ENCODE results near the gene ZNF407.

Gene ZNF407

DNA sequence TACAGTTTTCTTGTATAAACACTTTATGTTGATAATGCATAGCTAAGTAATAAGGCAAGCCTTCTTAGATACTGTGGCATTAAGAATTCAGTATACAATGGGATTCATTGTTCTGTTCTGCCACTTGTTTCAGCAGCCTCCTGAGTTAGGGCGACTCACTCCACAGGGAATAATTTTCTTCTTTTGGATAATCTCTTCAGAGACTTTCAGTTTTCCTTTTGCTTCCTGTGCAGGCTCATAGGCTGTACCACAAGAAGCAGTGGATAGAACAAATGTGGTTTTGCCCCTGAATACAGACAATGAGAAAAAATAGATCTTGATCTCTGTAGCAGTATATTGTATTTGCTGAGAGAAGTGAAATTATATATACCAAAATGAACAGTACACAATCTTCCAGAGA lies 298.0 kb downstream of the ZNF407 start:
- no peak overlapping the region for H3K4me3 ChIP-seq (ENCODE audit: low read depth in 1 of 2, low read length in 2 of 2)
- H3K4me2 ChIP-seq (ENCODE audit: insufficient read depth, low read length), result no peak overlapping the region
- H4K20me1 ChIP-seq (ENCODE audit: insufficient read depth, low read length), result no peaks in the 10 kb centered on the region
- H3K27me3 ChIP-seq (ENCODE audit: insufficient read depth, low read length, poor library complexity), result no peaks in the 10 kb centered on the region
- H3K27ac ChIP-seq (ENCODE audit: low read length), result no peak overlapping the region
- no peak overlapping the region for H2AFZ ChIP-seq (ENCODE audit: low read depth, low read length)
- H3K4me1 ChIP-seq (ENCODE audit: insufficient read depth, low read length), result no peaks in the 10 kb centered on the region
- TF ChIP-seq, protein P1, sequence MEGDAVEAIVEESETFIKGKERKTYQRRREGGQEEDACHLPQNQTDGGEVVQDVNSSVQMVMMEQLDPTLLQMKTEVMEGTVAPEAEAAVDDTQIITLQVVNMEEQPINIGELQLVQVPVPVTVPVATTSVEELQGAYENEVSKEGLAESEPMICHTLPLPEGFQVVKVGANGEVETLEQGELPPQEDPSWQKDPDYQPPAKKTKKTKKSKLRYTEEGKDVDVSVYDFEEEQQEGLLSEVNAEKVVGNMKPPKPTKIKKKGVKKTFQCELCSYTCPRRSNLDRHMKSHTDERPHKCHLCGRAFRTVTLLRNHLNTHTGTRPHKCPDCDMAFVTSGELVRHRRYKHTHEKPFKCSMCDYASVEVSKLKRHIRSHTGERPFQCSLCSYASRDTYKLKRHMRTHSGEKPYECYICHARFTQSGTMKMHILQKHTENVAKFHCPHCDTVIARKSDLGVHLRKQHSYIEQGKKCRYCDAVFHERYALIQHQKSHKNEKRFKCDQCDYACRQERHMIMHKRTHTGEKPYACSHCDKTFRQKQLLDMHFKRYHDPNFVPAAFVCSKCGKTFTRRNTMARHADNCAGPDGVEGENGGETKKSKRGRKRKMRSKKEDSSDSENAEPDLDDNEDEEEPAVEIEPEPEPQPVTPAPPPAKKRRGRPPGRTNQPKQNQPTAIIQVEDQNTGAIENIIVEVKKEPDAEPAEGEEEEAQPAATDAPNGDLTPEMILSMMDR (IDR thresholded peaks at IDR 0.05; ENCODE audit: borderline replicate concordance, extremely low read depth, low read length, poor library complexity, severe bottlenecking), result no peak
- TF ChIP-seq EZH2 (IDR thresholded peaks at IDR 0.05; ENCODE audit: borderline replicate concordance, low read depth, low read length, severe bottlenecking), result no peak
- H3K36me3 ChIP-seq (ENCODE audit: insufficient read depth, low read length), result peaks cover 6% of the 10 kb centered on the region; the same call in 1 of the 2 replicates
- peak; percentile 58; the same call in 1 of the 3 replicates for ATAC-seq (ENCODE audit: insufficient read depth, low read depth)
- DNase-seq, result no peak
- no peak overlapping the region for H3K9ac ChIP-seq (ENCODE audit: low read depth, low read length)
- no peaks in the 10 kb centered on the region for H3K79me2 ChIP-seq (ENCODE audit: insufficient read depth, low read length)
- H3K9me3 ChIP-seq (ENCODE audit: insufficient read depth, low read length, severe bottlenecking), result no peaks in the 10 kb centered on the region

DNA sequence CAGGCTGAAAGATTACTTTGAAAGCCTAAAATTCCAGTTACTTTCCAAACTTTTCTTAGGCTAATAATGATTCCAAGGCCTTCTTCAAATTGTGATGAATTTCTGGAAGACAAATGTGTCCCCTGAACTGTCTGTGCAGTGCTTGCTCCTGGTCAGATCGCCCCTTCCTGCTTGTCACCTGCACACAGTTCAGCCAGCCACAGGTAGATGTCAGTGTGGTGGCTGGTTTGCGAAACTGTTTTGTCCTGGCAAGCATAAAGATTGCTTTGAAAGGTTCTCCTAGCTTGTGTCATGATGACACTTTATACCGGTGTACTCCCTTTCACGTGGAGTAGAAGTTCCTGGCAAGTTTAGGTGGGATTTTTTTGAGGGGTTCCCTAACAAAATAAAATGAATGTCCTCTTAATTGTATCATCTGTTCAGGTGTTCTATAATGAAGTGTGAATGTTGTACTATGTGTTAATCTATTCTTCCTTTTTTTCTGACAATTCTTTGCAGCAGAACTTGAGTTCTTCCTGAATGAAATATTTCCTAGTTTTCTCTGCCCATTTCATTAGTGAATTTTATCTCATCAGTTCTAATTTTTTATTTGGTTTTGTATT lies 298.8 kb downstream of the ZNF407 start:
- no peak overlapping the region for H2AFZ ChIP-seq (ENCODE audit: low read depth, low read length)
- H3K9me3 ChIP-seq (ENCODE audit: insufficient read depth, low read length, severe bottlenecking), result no peaks in the 10 kb centered on the region
- peak; percentile 9 for DNase-seq
- peak; percentile 62; the same call in 1 of the 3 replicates for ATAC-seq (ENCODE audit: insufficient read depth, low read depth)
- H3K4me3 ChIP-seq (ENCODE audit: low read depth in 1 of 2, low read length in 2 of 2), result no peak overlapping the region
- H3K4me1 ChIP-seq (ENCODE audit: insufficient read depth, low read length), result no peaks in the 10 kb centered on the region
- H4K20me1 ChIP-seq (ENCODE audit: insufficient read depth, low read length), result no peaks in the 10 kb centered on the region
- H3K27me3 ChIP-seq (ENCODE audit: insufficient read depth, low read length, poor library complexity), result no peaks in the 10 kb centered on the region
- H3K79me2 ChIP-seq (ENCODE audit: insufficient read depth, low read length), result no peaks in the 10 kb centered on the region
- no peak overlapping the region for H3K27ac ChIP-seq (ENCODE audit: low read length)
- TF ChIP-seq, protein P1 (IDR thresholded peaks at IDR 0.05; ENCODE audit: borderline replicate concordance, extremely low read depth, low read length, poor library complexity, severe bottlenecking), result peak; percentile 57
- no peak for TF ChIP-seq EZH2 (IDR thresholded peaks at IDR 0.05; ENCODE audit: borderline replicate concordance, low read depth, low read length, severe bottlenecking)
- H3K4me2 ChIP-seq (ENCODE audit: insufficient read depth, low read length), result no peak overlapping the region
- no peak overlapping the region for H3K9ac ChIP-seq (ENCODE audit: low read depth, low read length)
- H3K36me3 ChIP-seq (ENCODE audit: insufficient read depth, low read length), result peaks cover 3% of the 10 kb centered on the region; the same call in 1 of the 2 replicates

DNA sequence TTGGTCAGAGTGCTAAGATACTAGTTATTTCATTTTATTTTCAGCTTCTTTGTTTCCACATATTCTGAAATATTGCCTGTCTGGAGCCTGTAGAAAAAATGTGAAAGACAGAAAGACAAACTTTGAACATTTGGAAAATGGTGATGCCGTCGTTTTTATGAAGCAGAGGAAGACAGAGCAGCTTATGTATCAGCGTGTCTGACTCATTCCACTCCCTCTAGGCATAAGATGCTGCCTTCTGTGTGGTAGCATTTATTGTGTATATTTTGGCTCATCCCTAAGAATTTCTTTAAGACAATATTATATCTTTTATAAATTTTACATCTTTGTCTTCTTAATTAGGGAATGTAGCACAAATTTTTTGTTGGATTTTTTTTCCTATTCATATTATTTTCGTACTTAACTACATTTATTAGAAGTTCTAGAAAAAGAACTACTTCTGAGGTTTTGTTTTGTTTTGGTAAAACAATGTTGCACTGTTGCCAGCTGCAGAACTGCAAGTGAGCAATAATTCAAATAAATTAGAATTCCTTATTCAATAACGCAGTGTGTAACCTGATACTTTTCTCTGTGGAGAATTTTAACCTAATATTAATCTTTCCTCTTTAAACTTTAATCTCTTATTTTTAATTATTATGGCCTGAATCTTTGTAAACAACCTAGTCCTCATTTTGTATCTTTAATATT lies 300.4 kb downstream of the ZNF407 start:
- no peaks in the 10 kb centered on the region for H3K9me3 ChIP-seq (ENCODE audit: insufficient read depth, low read length, severe bottlenecking)
- TF ChIP-seq, protein P1 (IDR thresholded peaks at IDR 0.05; ENCODE audit: borderline replicate concordance, extremely low read depth, low read length, poor library complexity, severe bottlenecking), result no peak
- TF ChIP-seq EZH2 (IDR thresholded peaks at IDR 0.05; ENCODE audit: borderline replicate concordance, low read depth, low read length, severe bottlenecking), result no peak
- no peak overlapping the region for H3K4me2 ChIP-seq (ENCODE audit: insufficient read depth, low read length)
- H3K9ac ChIP-seq (ENCODE audit: low read depth, low read length), result no peak overlapping the region
- no peaks in the 10 kb centered on the region for H3K27me3 ChIP-seq (ENCODE audit: insufficient read depth, low read length, poor library complexity)
- H2AFZ ChIP-seq (ENCODE audit: low read depth, low read length), result no peak overlapping the region
- ATAC-seq (ENCODE audit: insufficient read depth, low read depth), result no peak
- H3K79me2 ChIP-seq (ENCODE audit: insufficient read depth, low read length), result no peaks in the 10 kb centered on the region
- H3K27ac ChIP-seq (ENCODE audit: low read length), result no peak overlapping the region
- H3K36me3 ChIP-seq (ENCODE audit: insufficient read depth, low read length), result no peaks in the 10 kb centered on the region
- H3K4me1 ChIP-seq (ENCODE audit: insufficient read depth, low read length), result no peaks in the 10 kb centered on the region
- no peak for DNase-seq
- no peaks in the 10 kb centered on the region for H4K20me1 ChIP-seq (ENCODE audit: insufficient read depth, low read length)
- H3K4me3 ChIP-seq (ENCODE audit: low read depth in 1 of 2, low read length in 2 of 2), result no peak overlapping the region

Data from DND-41 (cell line).